HG03558 (cell line): ENCODE results near the gene CYSLTR1.
"Not testable (repeated sequence)": the region's sequence is repeated elsewhere in the genome, so short reads cannot be mapped to it uniquely, and the experiment has no call there.

Experiments used
- ATAC-seq: cut with Tn5 transposase; IDR thresholded peaks from one replicate; pipeline ENCODE4 v1.9.1; 2021; ENCODE audit warnings: moderate number of reproducible peaks; ENCODE audit not compliant: unreplicated experiment; ENCODE audit errors: extremely low read depth

Gene CYSLTR1

DNA sequence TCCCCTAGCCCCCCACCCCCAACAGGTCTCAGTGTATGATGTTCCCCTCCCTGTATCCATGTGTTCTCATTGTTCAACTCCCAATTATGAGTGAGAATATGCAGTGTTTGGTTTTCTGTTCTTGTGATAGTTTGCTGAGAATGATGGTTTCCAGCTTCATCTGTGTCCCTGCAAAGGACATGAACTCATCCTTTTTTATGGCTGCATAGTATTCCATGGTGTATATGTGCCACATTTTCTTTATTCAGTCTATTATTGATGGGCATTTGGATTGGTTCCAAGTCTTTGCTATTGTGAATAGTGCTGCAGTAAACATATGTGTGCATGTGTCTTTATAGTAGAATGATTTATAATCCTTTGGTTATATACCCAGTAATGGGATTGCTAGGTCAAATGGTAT, 101.4 kb downstream of the CYSLTR1 start:
- ATAC-seq: not testable (repeated sequence)
